Measurements from ENCODE around the gene DVL1.

DNA sequence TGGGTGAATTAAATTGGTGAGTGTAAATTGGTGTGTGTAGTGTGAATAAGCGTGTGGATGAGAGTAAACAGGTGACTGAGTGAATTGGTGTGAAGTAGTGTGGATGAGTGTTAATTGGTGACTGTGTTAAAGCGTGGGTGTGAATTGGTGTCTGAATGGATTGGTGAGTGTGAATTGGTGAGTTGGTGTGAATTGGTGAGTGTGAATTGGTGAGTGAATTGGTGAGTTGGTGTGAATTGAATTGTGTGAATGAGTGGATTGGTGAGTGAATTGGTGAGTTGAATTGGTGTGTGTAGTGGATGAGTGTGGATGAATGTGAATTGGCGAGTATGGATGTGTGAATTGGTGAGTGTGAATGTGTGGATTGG lies 17.5 kb upstream of the DVL1 start:
- TF ChIP-seq, protein P1, sequence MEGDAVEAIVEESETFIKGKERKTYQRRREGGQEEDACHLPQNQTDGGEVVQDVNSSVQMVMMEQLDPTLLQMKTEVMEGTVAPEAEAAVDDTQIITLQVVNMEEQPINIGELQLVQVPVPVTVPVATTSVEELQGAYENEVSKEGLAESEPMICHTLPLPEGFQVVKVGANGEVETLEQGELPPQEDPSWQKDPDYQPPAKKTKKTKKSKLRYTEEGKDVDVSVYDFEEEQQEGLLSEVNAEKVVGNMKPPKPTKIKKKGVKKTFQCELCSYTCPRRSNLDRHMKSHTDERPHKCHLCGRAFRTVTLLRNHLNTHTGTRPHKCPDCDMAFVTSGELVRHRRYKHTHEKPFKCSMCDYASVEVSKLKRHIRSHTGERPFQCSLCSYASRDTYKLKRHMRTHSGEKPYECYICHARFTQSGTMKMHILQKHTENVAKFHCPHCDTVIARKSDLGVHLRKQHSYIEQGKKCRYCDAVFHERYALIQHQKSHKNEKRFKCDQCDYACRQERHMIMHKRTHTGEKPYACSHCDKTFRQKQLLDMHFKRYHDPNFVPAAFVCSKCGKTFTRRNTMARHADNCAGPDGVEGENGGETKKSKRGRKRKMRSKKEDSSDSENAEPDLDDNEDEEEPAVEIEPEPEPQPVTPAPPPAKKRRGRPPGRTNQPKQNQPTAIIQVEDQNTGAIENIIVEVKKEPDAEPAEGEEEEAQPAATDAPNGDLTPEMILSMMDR (IDR thresholded peaks at IDR 0.05): no peak
- TF ChIP-seq POLR2A (IDR thresholded peaks at IDR 0.05) (no peak), EP300 (IDR thresholded peaks at IDR 0.05) (no peak)

Data from tibial nerve (tissue), 4 donors.